HG02763 (cell line): ENCODE results near the gene ZNF581.

ENCODE experiments used
- ATAC-seq: cut with Tn5 transposase; IDR thresholded peaks from one replicate; pipeline ENCODE4 v1.9.1; 2021; ENCODE audit warnings: mild to moderate bottlenecking, moderate library complexity; ENCODE audit not compliant: unreplicated experiment

Gene ZNF581

DNA sequence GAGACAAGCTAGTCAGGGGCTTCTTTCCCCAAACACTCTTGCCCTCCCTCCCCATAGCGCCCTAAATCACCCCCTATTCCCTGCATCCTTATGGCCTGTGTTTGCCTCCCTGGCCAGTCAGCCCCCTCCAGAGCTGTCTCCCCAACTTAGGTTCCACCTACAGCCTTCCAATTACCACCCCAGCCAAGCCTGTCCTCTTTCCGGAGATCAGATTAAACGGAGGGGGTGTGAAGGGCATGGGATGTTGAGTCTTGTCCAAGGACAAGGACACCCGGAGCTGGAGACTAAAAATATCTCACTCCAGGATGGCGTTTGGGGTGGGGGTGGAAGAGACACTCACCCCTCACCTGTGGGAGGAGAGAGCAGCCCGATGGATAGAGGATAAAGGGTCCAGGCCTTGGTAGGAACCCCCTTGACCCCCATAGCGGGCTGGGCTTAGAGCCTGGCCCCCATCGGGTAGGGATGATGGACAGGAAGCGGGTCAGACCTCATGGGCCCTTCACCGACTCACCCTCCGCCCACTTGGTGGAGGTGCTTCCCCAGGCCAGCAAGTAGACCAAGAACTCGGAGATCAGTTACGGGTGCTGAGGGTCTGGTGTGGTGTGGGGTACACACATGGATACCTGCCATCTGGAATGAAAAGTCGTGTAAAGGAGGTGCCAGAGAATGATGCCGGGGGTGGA is 32.0 kb upstream of the ZNF581 start:
- ATAC-seq = no peak

DNA sequence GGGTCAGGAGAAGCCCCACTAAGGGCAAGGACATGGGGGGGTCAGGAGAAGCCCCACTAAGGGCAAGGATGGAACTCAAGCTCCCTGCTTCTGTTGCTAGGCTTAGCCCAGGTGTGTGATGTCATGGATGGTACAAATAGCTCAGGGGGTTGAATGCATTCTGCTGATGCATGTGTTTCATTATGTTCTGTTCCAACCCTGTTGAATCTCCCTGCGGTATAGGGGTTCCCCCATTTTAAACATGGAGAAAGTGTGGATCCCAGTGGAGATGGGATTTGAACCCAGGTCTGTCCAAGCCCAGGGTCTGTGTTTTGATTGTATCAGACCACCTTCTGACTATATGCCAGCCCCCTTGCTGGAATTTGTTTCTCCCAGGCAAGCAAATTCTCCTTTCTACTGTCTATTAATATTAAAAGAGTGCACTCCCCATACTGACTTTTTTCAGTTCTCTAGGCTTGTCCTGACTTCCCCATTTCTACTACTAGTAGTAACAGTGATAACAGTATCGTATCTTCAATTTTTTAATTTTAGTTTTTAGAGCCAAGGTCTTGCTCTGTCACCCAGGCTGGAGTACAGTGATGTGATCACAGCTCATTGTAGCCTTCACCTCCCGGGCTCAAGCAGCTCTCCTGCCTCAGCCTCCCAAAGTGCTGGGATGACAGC is 31.3 kb upstream of the ZNF581 start:
- no peak for ATAC-seq

DNA sequence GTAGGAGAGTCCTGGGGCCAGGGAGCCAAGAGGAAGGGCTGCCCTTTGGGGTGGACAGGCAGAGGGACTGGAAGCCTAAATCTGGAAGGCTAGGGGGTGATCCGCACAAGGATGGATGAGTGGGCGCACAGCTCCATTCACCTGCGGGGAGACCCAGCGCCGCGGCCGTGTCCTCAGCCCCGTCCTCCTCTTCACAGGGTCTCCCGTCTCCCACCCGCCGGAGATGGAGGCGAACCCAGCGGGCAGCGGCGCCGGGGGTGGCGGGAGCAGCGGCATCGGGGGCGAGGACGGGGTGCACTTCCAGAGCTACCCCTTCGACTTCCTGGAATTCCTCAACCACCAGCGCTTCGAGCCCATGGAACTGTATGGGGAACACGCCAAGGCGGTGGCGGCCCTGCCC is 30.1 kb upstream of the ZNF581 start:
- ATAC-seq = no peak

DNA sequence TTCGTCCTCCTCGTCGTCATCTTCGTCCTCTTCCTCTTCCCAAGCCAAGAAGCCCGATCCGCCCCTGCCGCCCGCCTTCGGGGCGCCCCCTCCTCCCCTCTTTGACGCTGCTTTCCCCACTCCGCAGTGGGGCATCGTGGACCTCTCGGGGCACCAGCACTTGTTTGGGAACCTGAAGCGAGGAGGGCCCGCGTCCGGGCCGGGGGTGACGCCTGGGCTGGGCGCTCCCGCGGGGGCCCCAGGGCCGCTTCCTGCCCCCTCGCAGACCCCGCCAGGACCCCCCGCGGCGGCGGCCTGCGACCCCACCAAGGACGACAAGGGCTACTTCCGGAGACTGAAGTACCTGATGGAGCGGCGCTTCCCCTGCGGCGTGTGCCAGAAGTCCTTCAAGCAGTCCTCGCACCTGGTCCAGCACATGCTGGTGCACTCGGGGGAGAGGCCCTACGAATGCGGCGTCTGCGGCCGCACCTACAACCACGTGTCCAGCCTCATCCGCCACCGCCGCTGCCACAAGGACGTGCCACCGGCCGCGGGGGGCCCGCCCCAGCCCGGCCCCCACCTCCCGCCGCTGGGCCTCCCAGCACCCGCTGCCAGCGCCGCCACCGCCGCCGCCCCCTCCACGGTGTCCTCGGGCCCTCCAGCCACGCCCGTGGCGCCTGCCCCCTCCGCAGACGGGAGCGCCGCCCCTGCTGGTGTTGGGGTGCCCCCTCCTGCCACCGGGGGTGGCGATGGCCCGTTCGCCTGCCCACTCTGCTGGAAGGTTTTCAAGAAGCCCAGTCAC is 29.3 kb upstream of the ZNF581 start:
- no peak for ATAC-seq

DNA sequence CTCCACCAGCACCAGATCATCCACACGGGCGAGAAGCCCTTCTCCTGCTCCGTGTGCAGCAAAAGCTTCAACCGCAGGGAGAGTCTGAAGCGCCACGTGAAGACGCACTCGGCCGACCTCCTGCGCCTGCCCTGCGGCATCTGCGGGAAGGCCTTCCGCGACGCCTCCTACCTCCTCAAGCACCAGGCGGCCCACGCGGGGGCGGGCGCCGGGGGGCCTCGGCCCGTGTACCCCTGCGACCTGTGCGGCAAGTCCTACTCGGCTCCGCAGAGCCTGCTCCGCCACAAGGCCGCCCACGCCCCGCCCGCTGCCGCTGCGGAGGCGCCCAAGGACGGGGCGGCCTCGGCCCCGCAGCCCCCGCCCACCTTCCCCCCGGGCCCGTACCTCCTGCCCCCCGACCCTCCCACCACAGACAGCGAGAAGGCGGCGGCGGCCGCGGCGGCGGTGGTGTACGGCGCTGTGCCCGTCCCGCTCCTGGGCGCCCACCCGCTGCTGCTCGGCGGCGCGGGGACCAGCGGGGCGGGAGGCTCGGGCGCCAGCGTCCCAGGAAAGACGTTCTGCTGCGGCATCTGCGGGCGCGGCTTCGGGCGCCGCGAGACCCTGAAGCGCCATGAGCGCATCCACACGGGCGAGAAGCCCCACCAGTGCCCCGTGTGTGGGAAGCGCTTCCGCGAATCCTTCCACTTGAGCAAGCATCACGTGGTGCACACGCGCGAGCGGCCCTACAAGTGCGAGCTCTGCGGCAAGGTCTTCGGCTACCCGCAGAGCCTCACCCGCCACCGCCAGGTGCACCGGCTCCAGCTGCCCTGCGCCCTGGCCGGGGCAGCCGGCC is 28.5 kb upstream of the ZNF581 start:
- ATAC-seq = no peak

DNA sequence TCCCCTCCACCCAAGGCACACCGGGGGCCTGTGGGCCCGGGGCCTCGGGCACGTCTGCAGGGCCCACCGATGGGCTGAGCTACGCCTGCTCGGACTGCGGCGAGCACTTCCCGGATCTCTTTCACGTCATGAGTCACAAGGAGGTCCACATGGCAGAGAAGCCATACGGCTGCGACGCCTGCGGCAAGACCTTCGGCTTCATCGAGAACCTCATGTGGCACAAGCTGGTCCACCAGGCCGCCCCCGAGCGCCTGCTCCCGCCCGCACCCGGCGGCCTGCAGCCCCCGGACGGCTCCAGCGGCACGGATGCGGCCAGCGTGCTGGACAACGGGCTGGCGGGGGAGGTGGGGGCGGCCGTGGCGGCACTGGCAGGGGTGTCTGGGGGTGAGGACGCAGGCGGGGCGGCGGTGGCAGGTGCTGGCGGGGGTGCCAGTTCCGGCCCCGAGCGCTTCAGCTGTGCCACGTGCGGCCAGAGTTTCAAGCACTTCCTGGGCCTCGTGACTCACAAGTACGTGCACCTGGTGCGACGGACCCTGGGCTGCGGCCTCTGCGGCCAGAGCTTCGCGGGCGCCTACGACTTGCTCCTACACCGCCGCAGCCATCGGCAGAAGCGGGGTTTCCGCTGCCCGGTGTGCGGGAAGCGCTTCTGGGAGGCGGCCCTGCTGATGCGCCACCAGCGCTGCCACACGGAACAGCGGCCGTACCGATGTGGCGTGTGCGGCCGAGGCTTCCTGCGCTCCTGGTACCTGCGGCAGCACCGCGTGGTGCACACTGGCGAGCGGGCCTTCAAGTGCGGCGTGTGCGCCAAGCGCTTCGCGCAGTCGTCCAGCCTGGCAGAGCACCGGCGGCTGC is 27.7 kb upstream of the ZNF581 start:
- no peak for ATAC-seq

DNA sequence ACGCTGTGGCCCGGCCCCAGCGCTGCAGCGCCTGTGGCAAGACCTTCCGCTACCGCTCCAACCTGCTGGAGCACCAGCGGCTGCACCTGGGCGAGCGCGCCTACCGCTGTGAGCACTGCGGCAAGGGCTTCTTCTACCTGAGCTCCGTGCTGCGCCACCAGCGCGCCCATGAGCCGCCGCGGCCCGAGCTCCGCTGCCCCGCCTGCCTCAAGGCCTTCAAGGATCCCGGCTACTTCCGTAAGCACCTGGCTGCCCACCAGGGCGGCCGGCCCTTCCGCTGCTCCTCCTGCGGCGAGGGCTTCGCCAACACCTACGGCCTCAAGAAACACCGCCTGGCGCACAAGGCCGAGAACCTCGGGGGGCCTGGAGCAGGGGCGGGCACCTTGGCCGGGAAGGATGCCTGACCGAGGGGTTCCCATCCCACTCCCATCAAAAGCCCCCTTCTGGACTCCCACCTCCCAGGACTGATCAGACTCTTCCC is 27.0 kb upstream of the ZNF581 start:
- ATAC-seq = no peak

DNA sequence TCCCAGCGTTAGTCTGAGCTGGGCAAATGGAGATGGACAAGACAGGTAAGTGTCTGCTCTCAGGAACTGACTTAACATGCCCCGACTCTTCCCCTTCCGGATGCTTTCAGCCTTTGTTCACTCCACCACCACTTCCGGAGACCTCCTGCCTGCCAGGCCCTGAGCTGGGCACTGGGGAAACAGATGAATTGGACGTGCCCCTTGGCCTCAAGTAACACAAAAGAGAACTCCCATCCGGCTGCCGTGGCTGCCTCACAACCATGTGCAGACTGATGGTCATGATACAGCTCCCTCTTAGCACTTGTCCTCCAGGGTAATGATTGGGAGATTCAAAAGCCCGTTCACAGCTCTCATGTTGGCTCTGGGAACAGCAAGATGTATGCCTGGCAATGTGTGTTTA is 26.0 kb upstream of the ZNF581 start:
- no peak for ATAC-seq

DNA sequence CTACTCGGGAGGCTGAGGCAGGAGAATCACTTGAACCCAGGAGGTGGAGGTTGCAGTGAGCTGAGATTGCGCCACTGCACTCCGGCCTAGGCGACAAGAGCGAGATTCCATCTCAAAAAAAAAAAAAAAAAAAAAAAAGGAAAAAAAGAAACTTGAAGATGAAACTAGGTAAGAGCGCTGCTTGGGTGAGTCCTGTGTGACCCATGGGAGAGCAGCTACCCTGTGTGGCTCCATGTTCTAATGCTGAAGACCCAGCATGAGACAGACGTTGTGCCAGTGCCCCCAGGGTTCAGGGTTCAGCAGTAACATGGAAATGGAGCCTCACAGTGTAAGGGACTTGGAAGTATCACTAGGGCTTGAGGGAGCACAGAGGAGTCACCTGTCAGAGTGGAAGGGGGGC is 25.0 kb upstream of the ZNF581 start:
- no peak for ATAC-seq

DNA sequence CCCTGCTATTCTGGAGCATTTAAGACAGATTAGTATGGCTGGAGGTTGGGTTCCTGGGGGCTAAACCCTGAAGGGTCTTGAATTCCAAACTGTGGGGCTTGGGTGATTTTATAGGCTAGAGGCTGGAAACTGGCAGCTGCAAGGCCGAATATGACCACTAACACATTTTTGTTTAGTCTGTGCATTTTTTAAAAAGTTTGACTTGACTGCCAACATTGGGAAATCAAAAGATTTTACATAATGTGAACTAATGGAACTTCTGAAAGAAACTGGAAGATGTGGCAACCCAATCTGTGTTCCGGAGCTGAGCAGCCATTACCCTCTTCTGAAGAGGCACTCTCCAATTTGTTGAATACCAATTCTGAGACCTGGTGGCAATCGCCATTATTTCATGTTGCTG is 24.2 kb upstream of the ZNF581 start:
- ATAC-seq = no peak

DNA sequence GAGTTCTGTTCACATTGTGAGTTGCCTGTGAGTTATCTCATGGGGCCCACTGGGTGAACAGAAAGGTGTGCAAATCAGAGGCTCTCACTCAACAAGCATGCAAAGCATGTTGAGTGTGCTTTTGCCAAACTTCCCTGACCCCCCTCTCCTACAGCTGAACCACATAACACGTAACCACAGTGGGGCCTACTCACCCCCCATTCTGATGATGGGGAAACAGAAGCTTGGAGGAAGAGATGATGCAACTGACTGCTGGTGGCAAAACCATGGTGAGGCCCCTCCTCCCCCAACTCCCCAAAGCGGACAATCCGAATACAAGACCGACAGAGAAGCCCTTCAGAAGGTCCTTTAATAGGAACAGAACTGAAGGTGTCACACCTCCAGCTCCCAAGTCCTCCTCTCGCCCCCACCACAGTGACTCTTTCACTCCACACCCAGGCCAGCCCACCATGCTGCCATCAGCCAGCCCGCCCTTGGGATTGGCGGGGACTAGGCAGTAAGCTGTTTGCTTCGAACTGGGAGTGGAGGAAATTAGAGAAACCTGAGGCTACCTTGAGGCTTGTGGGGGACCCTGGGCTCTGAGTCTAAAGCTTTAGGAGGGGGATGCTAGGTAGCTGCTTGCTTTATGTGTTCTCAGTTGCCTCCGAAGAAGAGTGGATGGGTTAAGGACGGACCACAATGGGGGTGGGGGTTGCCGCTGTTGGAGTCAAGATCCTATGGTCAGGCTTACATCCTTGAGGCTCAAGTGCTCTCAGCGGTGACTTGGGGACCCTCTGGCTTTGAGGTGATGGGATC is 22.8 kb upstream of the ZNF581 start:
- no peak for ATAC-seq

DNA sequence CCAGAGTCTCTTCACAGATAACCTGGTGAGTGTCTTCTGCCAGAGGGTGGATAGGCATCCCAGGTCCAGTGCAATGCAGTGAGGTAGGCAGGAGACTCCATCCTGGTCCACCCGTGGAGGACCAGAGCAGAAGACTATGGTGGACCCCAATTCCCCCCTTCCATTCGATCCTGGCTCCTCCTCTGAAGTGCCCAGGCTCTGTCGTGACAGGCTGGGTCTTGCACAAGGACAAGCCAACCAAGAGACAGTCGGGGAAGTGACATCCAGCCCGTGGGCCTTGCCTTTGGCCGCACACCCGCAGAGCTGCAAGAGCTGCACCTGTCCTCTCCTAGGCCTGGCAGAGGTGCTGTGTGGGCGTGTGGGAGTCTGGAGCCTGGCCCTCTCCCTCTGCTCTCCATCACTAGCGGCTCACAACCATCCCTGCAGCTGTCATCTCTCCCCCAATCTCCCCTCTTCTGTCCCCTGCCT is 22.2 kb upstream of the ZNF581 start:
- ATAC-seq = no peak

DNA sequence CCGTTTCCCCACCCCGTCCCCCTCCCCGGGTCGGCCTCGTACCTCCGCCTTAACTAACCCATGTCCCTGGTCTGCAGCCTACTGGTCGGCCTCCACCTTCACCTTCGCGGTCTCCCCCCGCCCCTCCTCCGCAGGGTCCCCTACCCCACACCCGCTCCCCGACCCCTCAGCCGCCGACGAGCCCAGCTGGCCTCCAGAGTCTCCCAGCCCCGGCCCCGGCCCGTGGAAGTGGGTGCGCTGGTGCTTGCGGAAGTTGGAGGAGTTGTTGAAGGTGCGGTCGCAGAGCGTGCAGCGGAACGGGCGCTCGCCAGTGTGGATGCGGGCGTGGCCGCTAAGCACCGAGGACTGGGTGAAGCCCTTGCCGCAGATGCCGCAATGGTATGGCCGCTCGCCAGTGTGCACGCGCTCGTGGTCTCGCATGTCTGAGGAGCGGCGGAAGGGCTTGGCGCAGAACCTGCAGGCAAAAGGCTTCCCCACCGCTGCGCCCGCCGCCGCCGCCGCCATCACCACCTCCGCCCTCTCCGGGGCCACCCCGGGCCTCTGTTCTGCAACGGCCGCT is 21.7 kb upstream of the ZNF581 start:
- no peak for ATAC-seq

DNA sequence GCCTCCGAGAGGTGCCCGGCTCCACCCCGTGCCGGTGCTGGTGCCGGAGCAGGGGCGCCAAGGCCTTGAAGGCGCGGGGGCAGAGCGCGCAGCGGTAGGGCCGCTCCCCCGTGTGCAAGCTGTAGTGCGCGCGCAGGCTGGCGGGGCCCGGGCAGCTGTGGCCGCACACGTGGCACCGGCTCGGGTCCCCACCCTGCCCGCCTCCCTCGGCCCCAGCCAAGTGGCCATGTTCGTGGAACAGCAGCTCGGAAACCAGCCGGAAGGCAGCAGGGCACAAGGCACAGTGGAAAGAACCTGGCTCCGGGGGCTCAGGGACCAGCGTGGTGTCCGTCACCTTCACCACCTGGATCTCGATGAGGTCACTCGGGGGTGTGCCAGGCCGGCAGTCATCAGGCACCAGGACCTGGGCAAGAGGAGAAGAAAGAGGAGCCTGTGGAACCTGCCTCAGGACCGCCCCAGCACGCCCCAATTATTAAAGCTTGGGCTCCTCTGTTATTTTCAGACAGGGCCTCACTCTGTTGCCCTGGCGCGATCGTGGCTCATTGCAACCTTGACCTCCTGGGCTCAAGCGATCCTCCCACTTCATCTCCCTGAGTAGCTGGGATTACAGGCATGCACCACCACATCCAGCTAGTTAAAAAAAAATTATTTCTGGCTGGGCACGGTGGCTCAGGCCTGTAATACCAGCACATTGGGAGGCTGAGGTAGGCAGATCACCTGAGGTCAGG is 21.0 kb upstream of the ZNF581 start:
- no peak for ATAC-seq

DNA sequence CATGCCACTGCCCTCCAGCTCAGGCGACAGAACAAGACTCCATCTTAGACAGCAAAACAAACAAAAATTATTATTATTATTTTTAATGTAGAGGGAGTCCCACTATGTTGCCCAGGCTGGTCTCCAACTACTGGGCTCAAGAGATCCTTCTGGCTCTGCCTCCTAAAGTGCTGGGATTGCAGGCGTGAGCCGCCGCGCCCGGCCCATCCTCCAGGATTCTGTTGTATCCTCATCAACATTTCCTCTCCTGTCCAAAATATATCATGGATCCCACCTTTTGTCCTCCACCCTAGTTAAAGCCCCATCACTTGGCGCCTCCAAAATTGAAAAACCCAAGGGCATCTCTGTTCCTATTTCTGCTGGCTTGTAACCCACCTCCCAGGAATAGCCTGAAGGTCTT is 20.3 kb upstream of the ZNF581 start:
- no peak for ATAC-seq

DNA sequence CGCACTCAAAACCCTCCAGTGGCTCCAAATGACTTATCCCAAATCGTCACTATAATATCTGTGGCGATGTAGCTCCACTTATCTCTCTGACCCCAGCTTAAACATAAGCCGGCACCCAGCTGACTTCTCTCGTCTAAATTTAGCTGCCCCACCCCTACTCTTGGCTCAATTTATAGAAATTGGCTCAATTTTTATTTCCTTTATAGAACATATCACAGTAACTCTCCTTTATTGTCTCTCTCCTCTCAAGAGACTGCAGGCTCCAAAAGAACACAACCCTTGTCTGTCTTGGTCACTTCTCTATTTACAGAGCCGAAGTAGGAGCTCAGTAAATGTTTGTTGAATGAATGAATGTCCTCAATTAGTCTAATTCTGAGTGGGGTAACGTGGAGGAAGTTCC is 19.9 kb upstream of the ZNF581 start:
- ATAC-seq = no peak

DNA sequence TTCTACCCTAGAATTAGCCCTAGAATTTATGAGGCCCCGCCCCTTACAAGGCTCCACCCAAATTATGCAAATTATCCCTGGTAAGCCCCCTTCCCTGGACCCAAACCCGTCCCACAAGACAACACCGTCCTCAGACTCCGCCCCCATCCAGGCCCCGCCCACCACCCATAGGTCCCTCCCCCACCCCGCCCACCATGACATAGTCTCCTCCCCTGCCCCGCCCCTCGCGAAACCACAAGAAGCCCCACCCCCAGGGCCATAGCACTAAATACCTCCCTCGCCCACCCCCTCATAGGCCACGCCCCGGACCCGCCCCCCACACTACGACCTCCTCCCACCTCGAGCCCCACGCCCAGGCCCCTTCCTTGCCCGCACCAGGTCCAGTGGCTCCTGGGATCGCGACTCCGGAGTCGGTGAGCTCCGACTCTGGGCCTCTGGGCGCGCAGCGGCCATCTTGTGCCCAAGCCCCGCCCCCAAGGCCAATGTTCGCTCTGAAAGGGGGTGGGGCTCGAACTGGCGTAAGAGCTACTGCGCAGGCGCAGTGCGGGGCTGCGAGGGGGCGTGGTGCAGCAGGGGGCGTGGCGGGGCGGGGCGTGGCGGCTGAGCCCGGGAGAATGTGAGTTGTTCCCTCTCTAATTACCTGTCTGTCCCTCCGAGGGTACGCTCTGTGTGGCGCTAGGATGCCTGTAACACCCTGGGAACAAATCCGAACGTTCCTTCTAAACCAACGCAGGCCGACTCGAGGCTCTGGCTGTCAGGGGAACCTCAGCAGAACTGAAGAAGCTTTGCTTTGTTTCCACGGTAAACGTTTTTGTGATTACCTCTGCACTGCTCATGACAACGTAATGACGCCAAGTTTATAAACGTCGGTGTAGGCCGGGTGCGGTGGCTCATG is 19.1 kb upstream of the ZNF581 start, which contains the start of gene ZNF784:
ZNF784 (minus strand) TSS at position 458 of the 895 bp plus-strand sequence; CDS start at position 453, 5 bp downstream.
- ATAC-seq = no peak
